Lung (tissue), 12 donors: Measurements from ENCODE around the gene CDK7. TPM values are rescaled to one million over a fixed set of nuclear protein-coding genes. Genes with fewer than 3 reads are reported as not detected.

Experiments used
- ATAC-seq: fragments of 200-7000 bp; cut with Tn5 transposase; one replicate; pipeline ENCODE4 v1.9.1; 2020; ENCODE audit warnings: moderate number of reproducible peaks; ENCODE audit not compliant: insufficient read depth, low FRiP score
- DNase-seq, 3 donors: peaks; one replicate each; pipeline ENCODE4 v3.0.0-alpha.2; 2013 to 2017
- H3K27ac ChIP-seq, 2 donors: one replicate each; pipeline ENCODE4 v1.5.1; 2013; ENCODE audit warnings: mild to moderate bottlenecking in 2 of 2, moderate library complexity in 2 of 2, control low read depth in 1 of 2, inconsistent platforms in 1 of 2, low read depth in 1 of 2, low read length in 1 of 2
- H3K27me3 ChIP-seq, 3 donors: one replicate each; pipeline ENCODE4 v1.5.1; 2013; ENCODE audit warnings: low read length in 2 of 3; ENCODE audit not compliant: control insufficient read depth in 3 of 3, insufficient read depth in 3 of 3
- H3K36me3 ChIP-seq, 4 donors: one replicate each; pipeline ENCODE4 v1.5.1; 2013; ENCODE audit warnings: low read length in 4 of 4, mild to moderate bottlenecking in 1 of 4, moderate library complexity in 1 of 4; ENCODE audit not compliant: control insufficient read depth in 4 of 4, insufficient read depth in 4 of 4
- H3K4me1 ChIP-seq, 5 donors: one replicate each; pipeline ENCODE4 v1.5.1; 2013; ENCODE audit warnings: low read length in 5 of 5, mild to moderate bottlenecking in 2 of 5, moderate library complexity in 1 of 5; ENCODE audit not compliant: control insufficient read depth in 5 of 5, insufficient read depth in 5 of 5
- H3K4me3 ChIP-seq: one replicate; pipeline ENCODE4 v1.5.1; 2013; ENCODE audit warnings: mild to moderate bottlenecking, control low read depth, moderate library complexity
- H3K9ac ChIP-seq, 2 donors: one replicate each; pipeline ENCODE4 v1.5.1; 2013; ENCODE audit warnings: low read length in 2 of 2, control low read depth in 1 of 2; ENCODE audit not compliant: insufficient read depth in 1 of 2
- H3K9me3 ChIP-seq, 4 donors: one replicate each; pipeline ENCODE4 v1.5.1; 2013; ENCODE audit warnings: low read length in 3 of 4, mild to moderate bottlenecking in 1 of 4, moderate library complexity in 1 of 4; ENCODE audit not compliant: control insufficient read depth in 4 of 4, insufficient read depth in 3 of 4
- WGBS, 2 donors: extraction: QIAGEN DNeasy Blood & Tissue Kit; methylation state at CpG; one replicate each; pipeline ENCODE4 v1.1.7; 2013; 5-methylcytosine and 5-hydroxymethylcytosine counted together
- polyA plus RNA-seq, 2 donors: library from polyadenylated mRNA; stranded (reverse); fragments of 200-250 nt; gene quantifications; one replicate each; pipeline ENCODE4 v1.2.1, GENCODE V29; 2013
- total RNA-seq, 2 donors: library from RNA; depleted of rRNA in 1 of 2; stranded (reverse); fragments of >200 nt in 1 of 2; gene quantifications; one replicate each; pipeline ENCODE4 v1.2.1, GENCODE V29; 2014 to 2021
- TF ChIP-seq, protein P1 (sequence below): IDR thresholded peaks from 2 replicates; pipeline ENCODE4 v1.5.1; 2012; ENCODE audit warnings: mild to moderate bottlenecking; ENCODE audit errors: control extremely low read depth, extremely low read depth
- donor health status: control.
- donor health status: control.
- donor health status: Bipolar disorder and iron deficiency.
- donor health status: healthy.
- donor health status: DM: yes; HTN: yes; CAD: no.

CDK7 gene
- total and polyA plus RNA-seq, 4 donors: 21.9 to 53.2 (median 30.0) TPM

DNA sequence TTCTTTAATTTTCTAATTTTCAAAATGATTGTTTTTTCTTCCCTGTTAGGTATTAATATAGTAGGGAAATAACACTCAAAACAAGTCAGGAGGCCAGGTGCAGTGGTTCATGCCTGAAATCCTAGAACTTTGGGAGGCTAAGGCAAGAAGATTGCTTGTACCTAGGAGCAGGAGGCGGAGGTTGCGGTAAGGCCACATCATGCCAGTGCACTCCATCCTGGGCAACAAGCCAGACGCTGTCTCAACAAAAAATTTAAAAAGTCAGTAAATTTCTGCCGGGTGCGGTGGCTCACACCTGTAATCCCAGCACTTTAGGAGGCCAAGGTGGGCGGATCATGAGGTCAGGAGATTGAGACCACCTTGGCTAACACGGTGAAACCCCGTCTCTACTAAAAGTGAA lies 10.2 kb upstream of the CDK7 start:
- Histone ChIP-seq H3K27me3 (no peaks in the 10 kb centered on the region), H3K9ac (no peak overlapping the region), H3K4me3 (no peak overlapping the region), H3K36me3 (peaks cover 6 to 8% (median 7%) of the 10 kb centered on the region in 4 donors), H3K27ac (no peak overlapping the region), H3K9me3 (no peaks in the 10 kb centered on the region), H3K4me1 (peaks cover 0 to 7% (median 0%) of the 10 kb centered on the region in 5 donors)
- DNase-seq (no peak), ATAC-seq (no peak)
- 83 to 93% methylated on average over 8 of the region's 8 CpGs for WGBS, 2 donors
- TF ChIP-seq, protein P1, sequence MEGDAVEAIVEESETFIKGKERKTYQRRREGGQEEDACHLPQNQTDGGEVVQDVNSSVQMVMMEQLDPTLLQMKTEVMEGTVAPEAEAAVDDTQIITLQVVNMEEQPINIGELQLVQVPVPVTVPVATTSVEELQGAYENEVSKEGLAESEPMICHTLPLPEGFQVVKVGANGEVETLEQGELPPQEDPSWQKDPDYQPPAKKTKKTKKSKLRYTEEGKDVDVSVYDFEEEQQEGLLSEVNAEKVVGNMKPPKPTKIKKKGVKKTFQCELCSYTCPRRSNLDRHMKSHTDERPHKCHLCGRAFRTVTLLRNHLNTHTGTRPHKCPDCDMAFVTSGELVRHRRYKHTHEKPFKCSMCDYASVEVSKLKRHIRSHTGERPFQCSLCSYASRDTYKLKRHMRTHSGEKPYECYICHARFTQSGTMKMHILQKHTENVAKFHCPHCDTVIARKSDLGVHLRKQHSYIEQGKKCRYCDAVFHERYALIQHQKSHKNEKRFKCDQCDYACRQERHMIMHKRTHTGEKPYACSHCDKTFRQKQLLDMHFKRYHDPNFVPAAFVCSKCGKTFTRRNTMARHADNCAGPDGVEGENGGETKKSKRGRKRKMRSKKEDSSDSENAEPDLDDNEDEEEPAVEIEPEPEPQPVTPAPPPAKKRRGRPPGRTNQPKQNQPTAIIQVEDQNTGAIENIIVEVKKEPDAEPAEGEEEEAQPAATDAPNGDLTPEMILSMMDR: no peak

DNA sequence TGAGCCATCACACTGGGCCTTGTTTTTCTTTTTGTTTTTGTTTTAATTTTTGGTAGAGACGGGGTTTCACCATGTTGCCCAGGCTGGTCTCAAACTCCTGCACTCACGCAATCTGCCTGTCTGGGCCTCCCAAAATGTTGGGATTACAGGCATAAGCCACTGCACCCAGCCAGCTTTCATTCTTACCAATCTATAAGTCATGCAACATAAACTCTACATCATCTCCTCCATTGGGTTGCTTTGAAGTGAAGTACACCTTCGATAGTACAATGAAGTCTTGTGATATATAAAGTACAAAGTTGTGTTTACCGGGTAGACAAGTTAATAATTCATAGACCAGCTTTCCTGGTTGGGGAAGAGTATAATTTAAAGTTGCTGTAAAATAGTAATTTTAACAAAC lies 8.8 kb upstream of the CDK7 start:
- Histone ChIP-seq H3K36me3 (peaks cover 6 to 10% (median 9%) of the 10 kb centered on the region in 4 donors), H3K4me3 (no peak overlapping the region), H3K27me3 (no peaks in the 10 kb centered on the region), H3K27ac (no peak overlapping the region), H3K9me3 (no peaks in the 10 kb centered on the region), H3K4me1 (peaks cover 0 to 6% (median 0%) of the 10 kb centered on the region in 5 donors), H3K9ac (no peak overlapping the region)
- TF ChIP-seq, protein P1: no peak
- DNase-seq: peak in 1 of 3 donors; percentile 7
- 93 to 94% methylated on average over 4 of the region's 4 CpGs for WGBS, 2 donors
- no peak for ATAC-seq

DNA sequence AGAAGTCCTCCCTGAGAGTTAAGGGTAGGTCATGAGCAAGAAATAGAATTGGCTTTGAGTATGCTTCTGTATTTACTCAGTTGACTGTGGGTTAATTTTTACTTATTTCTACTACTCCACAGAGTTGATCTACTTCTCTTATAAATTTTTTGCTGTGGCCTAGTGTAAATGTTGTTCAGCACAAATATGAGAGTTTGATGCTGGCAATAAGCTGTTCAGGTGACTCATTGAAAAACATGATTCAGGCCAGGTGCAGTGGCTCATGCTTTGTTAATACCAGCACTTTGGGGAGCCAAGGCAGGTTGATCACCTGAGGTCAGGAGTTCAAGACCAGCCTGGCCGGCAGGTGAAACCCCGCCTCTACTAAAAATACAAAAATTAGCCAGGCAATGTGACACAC lies 4.5 kb upstream of the CDK7 start:
- Histone ChIP-seq H3K27ac (no peak overlapping the region), H3K36me3 (peaks cover 6 to 9% (median 7%) of the 10 kb centered on the region in 4 donors), H3K9ac (no peak overlapping the region), H3K4me1 (peaks cover 0 to 5% (median 0%) of the 10 kb centered on the region in 5 donors), H3K27me3 (no peaks in the 10 kb centered on the region), H3K9me3 (no peaks in the 10 kb centered on the region), H3K4me3 (no peak overlapping the region)
- 59 to 97% methylated on average over 2 of the region's 2 CpGs for WGBS, 2 donors
- TF ChIP-seq, protein P1: no peak
- ATAC-seq (no peak), DNase-seq (peak in 2 of 3 donors; percentile 11 to 39)

DNA sequence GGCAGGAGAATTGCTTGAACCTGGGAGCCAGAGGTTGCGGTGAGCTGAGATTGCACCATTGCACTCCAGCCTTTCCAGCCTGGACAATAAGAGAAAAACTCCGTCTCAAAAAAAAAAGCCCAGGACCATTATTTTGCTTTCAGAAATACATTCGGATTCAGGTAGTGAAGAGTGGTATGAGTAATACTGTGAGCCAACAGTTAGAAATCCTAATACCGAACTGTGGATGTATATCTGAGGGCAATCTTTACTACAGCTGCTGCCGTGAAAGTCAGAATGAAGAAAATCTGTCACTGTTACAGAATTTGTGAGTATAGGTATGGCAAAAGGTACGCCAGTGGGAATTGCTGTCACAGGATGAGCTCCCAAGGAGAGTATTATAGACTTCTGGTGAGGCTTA lies 3.4 kb upstream of the CDK7 start:
- TF ChIP-seq, protein P1: no peak
- 95% methylated on average over 6 of the region's 6 CpGs for WGBS, 2 donors
- ATAC-seq (no peak), DNase-seq (no peak)
- H3K27me3 ChIP-seq: no peaks in the 10 kb centered on the region
- no peak overlapping the region for H3K27ac ChIP-seq
- H3K9ac ChIP-seq: no peak overlapping the region
- H3K36me3 ChIP-seq: peaks cover 6 to 7% (median 6%) of the 10 kb centered on the region in 4 donors
- no peaks in the 10 kb centered on the region for H3K9me3 ChIP-seq
- H3K4me1 ChIP-seq: peaks cover 0 to 15% (median 4%) of the 10 kb centered on the region in 5 donors
- H3K4me3 ChIP-seq: no peak overlapping the region
